Upper lobe of right lung (tissue), 1 donor: Measurements from ENCODE around the gene COL4A3. TPM values are rescaled to one million over a fixed set of nuclear protein-coding genes. Genes with fewer than 3 reads are reported as not detected.
A peak's percentile ranks its signal among the peaks of the same experiment; 100 is the strongest.

Source experiments
- ATAC-seq: fragments of 200-7000 bp; cut with Tn5 transposase; one replicate; pipeline ENCODE4 v1.9.1; 2020; ENCODE audit warnings: mild to moderate bottlenecking, moderate library complexity
- DNase-seq: peaks from one replicate; pipeline ENCODE4 v3.0.0-alpha.2; 2020
- H3K27ac ChIP-seq: fragments of 200-600 bp; one replicate; pipeline ENCODE4 v1.8.0; 2022
- H3K27me3 ChIP-seq: fragments of 200-600 bp; one replicate; pipeline ENCODE4 v1.8.0; 2022; ENCODE audit warnings: mild to moderate bottlenecking
- H3K36me3 ChIP-seq: fragments of 200-600 bp; one replicate; pipeline ENCODE4 v1.8.0; 2022
- H3K4me1 ChIP-seq: fragments of 200-600 bp; one replicate; pipeline ENCODE4 v1.8.0; 2022
- H3K4me3 ChIP-seq: fragments of 200-600 bp; one replicate; pipeline ENCODE4 v1.8.0; 2022; ENCODE audit warnings: mild to moderate bottlenecking
- H3K9me3 ChIP-seq: fragments of 200-600 bp; one replicate; pipeline ENCODE4 v1.8.0; 2022
- intact Hi-C: fragments of 100-400 bp; cut with DNase I; formaldehyde crosslinking; loops from one replicate; pipeline ENCODE4 v1.11.0; 2022
- total RNA-seq: library from RNA; stranded (reverse); fragmentation: NEBNext Ultra II Directional; extraction: Animal tissue kit (Norgen Biotek cat#: 25700); gene quantifications from one replicate; pipeline ENCODE4 v1.2.1, GENCODE V29; 2021
- TF ChIP-seq, protein P1 (sequence below): fragments of 200-600 bp; IDR thresholded peaks from one replicate; pipeline ENCODE4 v1.8.0; 2022; ENCODE audit warnings: antibody characterized with exemption
- donor health status: DM: no; HTN: yes; CAD: no; lungs with severe emphysema.

The COL4A3 gene
- total RNA-seq, 1 donor from 2014 or later, result 46.4 TPM

DNA sequence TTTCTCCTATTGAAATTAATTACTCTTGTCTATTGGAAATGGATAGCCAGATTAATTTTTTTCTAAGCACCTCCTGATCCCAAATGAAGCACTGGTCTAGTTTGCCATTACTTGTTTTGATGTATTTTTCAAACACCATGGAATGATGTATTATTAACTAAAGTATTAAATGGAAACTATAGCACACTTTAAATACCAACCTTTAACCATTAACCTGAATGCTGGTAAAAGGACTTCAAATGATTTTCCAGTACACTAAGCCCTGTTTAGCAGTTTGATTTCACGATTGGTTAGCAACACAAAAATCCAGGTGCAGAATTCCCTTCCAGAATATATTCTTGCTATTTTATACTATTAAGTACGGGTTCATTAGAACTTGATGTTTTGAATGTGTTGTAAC lies 37.3 kb downstream of the COL4A3 start:
- intact Hi-C loops, result no loop called here
- Histone ChIP-seq H3K36me3 (no peaks in the 10 kb centered on the region), H3K4me3 (no peak overlapping the region), H3K27me3 (no peaks in the 10 kb centered on the region), H3K9me3 (no peaks in the 10 kb centered on the region), H3K27ac (no peak overlapping the region), H3K4me1 (no peaks in the 10 kb centered on the region)
- TF ChIP-seq, protein P1, sequence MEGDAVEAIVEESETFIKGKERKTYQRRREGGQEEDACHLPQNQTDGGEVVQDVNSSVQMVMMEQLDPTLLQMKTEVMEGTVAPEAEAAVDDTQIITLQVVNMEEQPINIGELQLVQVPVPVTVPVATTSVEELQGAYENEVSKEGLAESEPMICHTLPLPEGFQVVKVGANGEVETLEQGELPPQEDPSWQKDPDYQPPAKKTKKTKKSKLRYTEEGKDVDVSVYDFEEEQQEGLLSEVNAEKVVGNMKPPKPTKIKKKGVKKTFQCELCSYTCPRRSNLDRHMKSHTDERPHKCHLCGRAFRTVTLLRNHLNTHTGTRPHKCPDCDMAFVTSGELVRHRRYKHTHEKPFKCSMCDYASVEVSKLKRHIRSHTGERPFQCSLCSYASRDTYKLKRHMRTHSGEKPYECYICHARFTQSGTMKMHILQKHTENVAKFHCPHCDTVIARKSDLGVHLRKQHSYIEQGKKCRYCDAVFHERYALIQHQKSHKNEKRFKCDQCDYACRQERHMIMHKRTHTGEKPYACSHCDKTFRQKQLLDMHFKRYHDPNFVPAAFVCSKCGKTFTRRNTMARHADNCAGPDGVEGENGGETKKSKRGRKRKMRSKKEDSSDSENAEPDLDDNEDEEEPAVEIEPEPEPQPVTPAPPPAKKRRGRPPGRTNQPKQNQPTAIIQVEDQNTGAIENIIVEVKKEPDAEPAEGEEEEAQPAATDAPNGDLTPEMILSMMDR, result no peak
- DNase-seq, result no peak
- ATAC-seq, result no peak

- intact Hi-C loops, result no loop called here
These were observed 40.0 kb downstream of the COL4A3 start for GRCh38 chr2:227204452-227204851.

GRCh38 chr2:227205701-227206100 lies 41.3 kb downstream of the COL4A3 start:
- no peak overlapping the region for H3K4me3 ChIP-seq
- TF ChIP-seq, protein P1, result no peak
- H3K27ac ChIP-seq, result no peak overlapping the region
- no peak for ATAC-seq
- no peaks in the 10 kb centered on the region for H3K36me3 ChIP-seq
- no peaks in the 10 kb centered on the region for H3K27me3 ChIP-seq
- no peak for DNase-seq
- H3K9me3 ChIP-seq, result no peaks in the 10 kb centered on the region
- intact Hi-C loops, result no loop called here
- H3K4me1 ChIP-seq, result no peaks in the 10 kb centered on the region

More at GRCh38 chr2:227204452-227204851, 40.0 kb downstream of the COL4A3 start:
- no peaks in the 10 kb centered on the region for H3K36me3 ChIP-seq
- no peaks in the 10 kb centered on the region for H3K4me1 ChIP-seq
- H3K27me3 ChIP-seq, result no peaks in the 10 kb centered on the region
- no peaks in the 10 kb centered on the region for H3K9me3 ChIP-seq
- no peak overlapping the region for H3K27ac ChIP-seq
- ATAC-seq (no peak), DNase-seq (no peak)
- TF ChIP-seq, protein P1, result no peak
- no peak overlapping the region for H3K4me3 ChIP-seq

DNA sequence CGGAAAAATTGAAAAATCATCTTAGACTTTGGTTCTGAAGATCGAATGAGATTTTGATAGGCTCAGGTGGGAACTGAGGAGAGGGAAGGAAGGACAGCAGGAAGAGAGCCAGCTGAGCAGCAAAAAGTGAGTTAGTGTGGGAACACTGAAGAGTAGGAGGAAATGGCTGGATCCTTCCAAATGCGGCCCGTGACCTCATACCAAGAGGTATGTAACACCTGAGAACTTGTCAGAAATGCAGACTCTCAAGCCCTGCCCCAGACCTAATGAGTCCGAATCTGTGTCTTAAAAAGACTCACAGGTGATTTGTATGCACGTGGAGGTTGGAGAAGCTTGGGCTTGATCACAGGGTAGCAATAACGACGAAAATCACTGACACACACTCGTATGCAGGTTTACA lies 42.0 kb downstream of the COL4A3 start:
- intact Hi-C loops, result no loop called here
- DNase-seq (no peak), ATAC-seq (no peak)
- TF ChIP-seq, protein P1, result no peak
- Histone ChIP-seq H3K4me1 (no peaks in the 10 kb centered on the region), H3K4me3 (no peak overlapping the region), H3K36me3 (no peaks in the 10 kb centered on the region), H3K27ac (no peak overlapping the region), H3K27me3 (no peaks in the 10 kb centered on the region), H3K9me3 (no peaks in the 10 kb centered on the region)

- ATAC-seq (no peak), DNase-seq (no peak)
- Histone ChIP-seq H3K27ac (no peak overlapping the region), H3K4me1 (no peaks in the 10 kb centered on the region), H3K9me3 (no peaks in the 10 kb centered on the region), H3K4me3 (no peak overlapping the region), H3K36me3 (no peaks in the 10 kb centered on the region), H3K27me3 (no peaks in the 10 kb centered on the region)
- TF ChIP-seq, protein P1, result no peak
- intact Hi-C loops, result no loop called here
These were observed 43.1 kb downstream of the COL4A3 start for GRCh38 chr2:227207573-227207972.

GRCh38 chr2:227214622-227215041 lies 50.2 kb downstream of the COL4A3 start:
- intact Hi-C loops, result no loop called here
- peak; percentile 91 for ATAC-seq
- Histone ChIP-seq H3K36me3 (no peaks in the 10 kb centered on the region), H3K9me3 (no peaks in the 10 kb centered on the region), H3K27me3 (no peaks in the 10 kb centered on the region), H3K4me1 (no peaks in the 10 kb centered on the region), H3K4me3 (no peak overlapping the region), H3K27ac (no peak overlapping the region)
- TF ChIP-seq, protein P1, result no peak
- DNase-seq, result no peak
